GM19099 (cell line): ENCODE data around the gene HMCES.

Source experiments
- POLR2A ChIP-seq: IDR thresholded peaks from 3 replicates; pipeline ENCODE4 v1.6.1; 2011; ENCODE audit warnings: low read depth; ENCODE audit not compliant: insufficient read length; ENCODE audit errors: extremely low read depth

HMCES gene

GRCh38 chr3:129280183-129280582, 1.5 kb downstream of the HMCES start:
- no peak for TF ChIP-seq POLR2A

GRCh38 chr3:129281726-129282125, 3.1 kb downstream of the HMCES start:
- TF ChIP-seq POLR2A, result no peak

- TF ChIP-seq POLR2A, result no peak
Measured at GRCh38 chr3:129282727-129283327, 4.2 kb downstream of the HMCES start.

- no peak for TF ChIP-seq POLR2A
Measured at GRCh38 chr3:129286081-129286480, 7.4 kb downstream of the HMCES start.

GRCh38 chr3:129288446-129288845, 9.8 kb downstream of the HMCES start:
- TF ChIP-seq POLR2A, result no peak

GRCh38 chr3:129289201-129289921, 10.7 kb downstream of the HMCES start:
- no peak for TF ChIP-seq POLR2A

GRCh38 chr3:129291236-129291886, 12.7 kb downstream of the HMCES start:
- TF ChIP-seq POLR2A, result no peak

GRCh38 chr3:129295286-129295685, 16.6 kb downstream of the HMCES start:
- TF ChIP-seq POLR2A, result no peak

GRCh38 chr3:129304146-129304961, 25.7 kb downstream of the HMCES start:
- no peak for TF ChIP-seq POLR2A

GRCh38 chr3:129304962-129305222, 26.2 kb downstream of the HMCES start:
- no peak for TF ChIP-seq POLR2A

GRCh38 chr3:129305592-129306091, 27.0 kb downstream of the HMCES start:
- peak; percentile 44 for TF ChIP-seq POLR2A

- TF ChIP-seq POLR2A, result no peak
Measured at GRCh38 chr3:129308636-129309035, 30.0 kb downstream of the HMCES start.

- no peak for TF ChIP-seq POLR2A
Measured at GRCh38 chr3:129310111-129311011, 31.7 kb downstream of the HMCES start.

- no peak for TF ChIP-seq POLR2A
Measured at GRCh38 chr3:129311054-129311902, 32.6 kb downstream of the HMCES start.

GRCh38 chr3:129312021-129312639, 33.5 kb downstream of the HMCES start:
- no peak for TF ChIP-seq POLR2A
